ENCODE data around the gene PGS1. TPM values are rescaled to one million over a fixed set of nuclear protein-coding genes. Genes with fewer than 3 reads are reported as not detected.

The PGS1 gene
- total and polyA plus RNA-seq, 8 donors: 11.2 to 22.7 (median 14.8) TPM

- ATAC-seq: no peak
- intact Hi-C loops (cut with DNase I): no loop called here
- Histone ChIP-seq H3K4me1 (peaks cover 5 to 56% (median 29%) of the 10 kb centered on the region in 3 donors), H3K27me3 (no peaks in the 10 kb centered on the region), H3K36me3 (no peaks in the 10 kb centered on the region), H3K9me3 (no peaks in the 10 kb centered on the region), H3K27ac (peak overlapping the region in 1 of 4 donors; percentile 15), H3K4me3 (no peak overlapping the region)
- TF ChIP-seq, protein P1, sequence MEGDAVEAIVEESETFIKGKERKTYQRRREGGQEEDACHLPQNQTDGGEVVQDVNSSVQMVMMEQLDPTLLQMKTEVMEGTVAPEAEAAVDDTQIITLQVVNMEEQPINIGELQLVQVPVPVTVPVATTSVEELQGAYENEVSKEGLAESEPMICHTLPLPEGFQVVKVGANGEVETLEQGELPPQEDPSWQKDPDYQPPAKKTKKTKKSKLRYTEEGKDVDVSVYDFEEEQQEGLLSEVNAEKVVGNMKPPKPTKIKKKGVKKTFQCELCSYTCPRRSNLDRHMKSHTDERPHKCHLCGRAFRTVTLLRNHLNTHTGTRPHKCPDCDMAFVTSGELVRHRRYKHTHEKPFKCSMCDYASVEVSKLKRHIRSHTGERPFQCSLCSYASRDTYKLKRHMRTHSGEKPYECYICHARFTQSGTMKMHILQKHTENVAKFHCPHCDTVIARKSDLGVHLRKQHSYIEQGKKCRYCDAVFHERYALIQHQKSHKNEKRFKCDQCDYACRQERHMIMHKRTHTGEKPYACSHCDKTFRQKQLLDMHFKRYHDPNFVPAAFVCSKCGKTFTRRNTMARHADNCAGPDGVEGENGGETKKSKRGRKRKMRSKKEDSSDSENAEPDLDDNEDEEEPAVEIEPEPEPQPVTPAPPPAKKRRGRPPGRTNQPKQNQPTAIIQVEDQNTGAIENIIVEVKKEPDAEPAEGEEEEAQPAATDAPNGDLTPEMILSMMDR (IDR thresholded peaks at IDR 0.05): no peak
- DNase-seq: peak in 1 of 6 donors; percentile 47
- WGBS, 2 donors: 70 to 76% methylated on average over 9 of the region's 9 CpGs
- no peak for FAIRE-seq
Observed at GRCh38 chr17:78348055-78348770, 30.2 kb upstream of the PGS1 start.

DNA sequence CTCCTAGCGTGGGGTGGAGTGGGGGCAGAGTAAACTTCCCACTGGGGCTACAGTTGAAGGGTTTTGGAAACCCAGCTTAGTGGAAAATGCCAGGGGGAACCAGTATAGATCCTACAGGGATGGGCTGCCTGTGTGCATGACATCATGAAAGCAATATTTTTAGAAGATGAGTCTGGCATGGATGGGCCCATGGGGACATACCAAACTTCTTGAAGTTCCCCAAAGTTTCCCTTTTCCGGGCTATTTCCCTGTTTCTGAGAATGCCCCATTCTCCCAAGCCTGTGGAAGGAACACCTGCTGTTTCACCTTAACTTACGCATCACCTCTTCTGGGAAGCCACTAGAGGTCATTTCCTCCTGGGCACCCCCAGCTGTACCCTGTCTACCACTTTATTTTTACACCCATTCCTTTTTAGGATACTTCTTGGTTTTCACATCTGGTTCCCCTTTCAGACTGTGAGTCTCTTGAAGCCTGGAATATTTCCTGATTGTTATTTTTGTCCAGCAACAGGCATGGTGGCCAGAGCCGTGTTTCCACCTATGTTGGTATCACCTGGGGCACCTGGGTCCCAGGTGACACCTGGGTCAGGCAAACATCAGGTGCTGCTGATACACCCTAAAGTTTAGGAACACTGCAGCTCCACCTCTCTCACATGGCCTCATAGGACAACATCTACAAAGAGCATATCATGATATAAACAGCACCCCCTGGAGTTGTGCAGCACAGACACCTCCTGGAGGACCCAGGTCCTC lies 28.4 kb upstream of the PGS1 start:
- no peak for ATAC-seq
- peaks cover 5 to 54% (median 30%) of the 10 kb centered on the region in 3 donors for H3K4me1 ChIP-seq
- TF ChIP-seq, protein P1 (IDR thresholded peaks at IDR 0.05): no peak
- 75 to 79% methylated on average over 4 of the region's 4 CpGs for WGBS, 2 donors
- intact Hi-C loops (cut with DNase I): no loop called here
- H3K27me3 ChIP-seq: no peaks in the 10 kb centered on the region
- H3K27ac ChIP-seq: no peak overlapping the region
- FAIRE-seq: no peak
- H3K4me3 ChIP-seq: no peak overlapping the region
- no peaks in the 10 kb centered on the region for H3K36me3 ChIP-seq
- H3K9me3 ChIP-seq: no peaks in the 10 kb centered on the region
- no peak for DNase-seq

DNA sequence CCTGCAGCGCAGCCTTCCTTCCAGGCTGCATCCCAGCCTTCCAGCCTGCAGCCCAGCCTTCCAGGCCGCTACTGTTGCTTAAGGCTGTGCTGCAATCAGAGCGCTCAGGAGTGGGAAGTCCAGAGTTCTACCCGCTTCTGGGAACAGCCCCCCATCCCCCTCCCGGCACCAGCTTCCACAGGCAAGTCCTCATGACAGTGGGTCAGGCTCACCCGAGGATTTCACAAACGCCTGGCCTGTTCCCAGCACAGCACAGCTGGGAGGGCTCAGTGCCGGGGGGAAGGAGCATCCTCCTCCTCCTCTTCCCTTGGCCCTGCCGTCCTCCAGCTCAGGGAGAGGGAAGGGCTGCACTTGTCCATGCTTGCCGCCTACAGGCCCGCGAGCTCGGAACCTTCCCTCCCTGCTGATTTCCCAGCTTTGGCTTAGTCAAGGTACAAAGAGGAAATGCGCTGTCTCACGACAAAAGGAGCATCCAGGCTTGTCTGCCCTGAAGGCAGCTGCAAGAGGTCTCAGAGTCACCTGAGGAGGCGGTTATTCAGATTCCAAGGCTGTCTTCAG lies 26.9 kb upstream of the PGS1 start:
- TF ChIP-seq, protein P1 (IDR thresholded peaks at IDR 0.05): no peak
- Histone ChIP-seq H3K4me1 (peaks cover 5 to 50% (median 18%) of the 10 kb centered on the region in 3 donors), H3K36me3 (no peaks in the 10 kb centered on the region), H3K9me3 (no peaks in the 10 kb centered on the region), H3K4me3 (no peak overlapping the region), H3K27me3 (no peaks in the 10 kb centered on the region), H3K27ac (peak overlapping the region in 3 of 4 donors; percentile 46 to 81 (median 79))
- intact Hi-C loops (cut with DNase I): no loop called here
- DNase-seq: peak; percentile 72 to 88 (median 72)
- no peak for FAIRE-seq
- ATAC-seq: peak; percentile 7 to 56 (median 36)
- WGBS, 2 donors: 69 to 74% methylated on average over 14 to 16 of the region's 16 CpGs

DNA sequence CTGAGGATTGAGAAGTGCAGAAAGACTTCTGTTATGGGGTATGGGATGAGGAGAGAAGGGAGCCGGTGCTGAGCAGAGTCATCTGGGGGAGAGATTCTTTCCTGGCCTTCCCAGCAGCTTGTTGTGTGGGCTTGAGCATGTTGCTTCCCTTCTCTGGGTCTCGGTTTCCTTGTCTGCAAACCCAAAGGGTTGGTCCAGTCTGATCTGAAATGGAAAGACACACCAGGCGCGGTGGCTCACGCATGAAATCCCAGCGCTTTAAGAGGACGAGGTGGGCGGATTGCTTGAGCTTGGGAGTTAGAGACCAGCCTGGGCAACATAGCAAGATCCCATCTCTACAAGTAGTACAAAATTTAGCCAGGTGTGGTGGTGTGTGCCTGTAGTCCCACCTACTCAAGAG lies 24.6 kb upstream of the PGS1 start:
- intact Hi-C loops (cut with DNase I): no loop called here
- TF ChIP-seq, protein P1 (IDR thresholded peaks at IDR 0.05): no peak
- FAIRE-seq (no peak), ATAC-seq (no peak), DNase-seq (no peak)
- no peaks in the 10 kb centered on the region for H3K27me3 ChIP-seq
- 94 to 98% methylated on average over 8 of the region's 8 CpGs for WGBS, 2 donors
- peak overlapping the region in 3 of 4 donors; percentile 77 to 81 (median 79) for H3K27ac ChIP-seq
- peak overlapping the region in 1 of 4 donors; percentile 46 for H3K4me3 ChIP-seq
- no peaks in the 10 kb centered on the region for H3K9me3 ChIP-seq
- H3K4me1 ChIP-seq: peaks cover 10 to 43% (median 22%) of the 10 kb centered on the region in 3 donors
- H3K36me3 ChIP-seq: no peaks in the 10 kb centered on the region

All from pancreas (tissue), 10 donors.